Type B pancreatic cell (in vitro differentiated cells): ENCODE measurements around the gene CDYL2. TPM values are rescaled to one million over a fixed set of nuclear protein-coding genes. Genes with fewer than 3 reads are reported as not detected.

ENCODE experiments used
- DNase-seq: peaks from one replicate; pipeline ENCODE4 v3.0.0; 2021; ENCODE audit warnings: mixed read lengths; ENCODE audit not compliant: unreplicated experiment; ENCODE audit errors: extremely low spot score
- H3K27ac Mint-ChIP-seq: 2 replicates; pipeline ENCODE4 v1.8.0; 2021; ENCODE audit warnings: mild to moderate bottlenecking, mixed read lengths
- H3K27me3 Mint-ChIP-seq: 2 replicates; pipeline ENCODE4 v1.8.0; 2021; ENCODE audit warnings: mixed read lengths
- H3K36me3 Mint-ChIP-seq: 2 replicates; pipeline ENCODE4 v1.8.0; 2021; ENCODE audit warnings: mixed read lengths
- H3K4me1 Mint-ChIP-seq: one replicate; pipeline ENCODE4 v1.8.0; 2021; ENCODE audit warnings: mixed read lengths; ENCODE audit not compliant: unreplicated experiment
- H3K4me3 Mint-ChIP-seq: 2 replicates; pipeline ENCODE4 v1.8.0; 2021; ENCODE audit warnings: mild to moderate bottlenecking, mixed read lengths
- H3K9me3 Mint-ChIP-seq: 2 replicates; pipeline ENCODE4 v1.8.0; 2021; ENCODE audit warnings: mixed read lengths
- CTCF ChIP-seq: fragments of 200-600 bp; sonication (generic); conservative IDR thresholded peaks from 2 replicates; pipeline ENCODE4 v1.5.0; 2021; ENCODE audit warnings: antibody characterized with exemption, mild to moderate bottlenecking
- total RNA-seq: library from RNA; stranded (reverse); gene quantifications from 2 replicates; pipeline ENCODE4 v1.2.1, GENCODE V29; 2021; ENCODE audit warnings: low replicate concordance

The CDYL2 gene
- total RNA-seq, 1 donor from 2014 or later: 8.2 TPM

DNA sequence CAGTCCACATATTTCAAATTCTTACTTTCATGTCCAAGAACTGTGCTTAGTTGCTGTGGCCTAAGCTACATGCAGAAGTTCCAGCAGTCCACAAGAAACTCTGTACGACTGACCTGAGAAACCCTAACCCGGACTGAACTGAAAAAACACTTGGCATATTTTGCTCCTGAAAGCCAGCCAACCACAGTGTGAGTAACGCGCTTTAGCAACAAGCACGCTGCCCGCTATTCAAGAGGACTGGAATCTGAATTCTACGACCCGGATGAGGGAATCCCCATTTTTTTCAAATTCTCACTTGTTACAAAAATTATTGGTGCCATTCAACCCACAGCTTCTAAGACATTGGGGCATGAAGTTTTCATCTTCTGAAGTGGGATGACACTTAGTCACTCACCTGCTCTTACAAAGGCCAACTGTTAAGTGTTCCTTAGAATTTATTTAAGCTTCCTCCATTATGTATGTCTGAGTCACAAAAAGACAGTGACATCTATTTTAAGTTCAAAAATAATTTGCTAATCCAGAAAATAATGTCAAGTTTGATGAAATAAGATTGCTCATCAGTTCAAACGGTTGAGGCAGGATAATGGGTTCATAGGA lies 78.7 kb downstream of the CDYL2 start:
- Mint-ChIP-seq H3K36me3 (no peaks in the 10 kb centered on the region), H3K27me3 (peaks cover 5% of the 10 kb centered on the region), H3K9me3 (peaks cover 2% of the 10 kb centered on the region), H3K27ac (no peak overlapping the region), H3K4me3 (no peak overlapping the region), H3K4me1 (no peaks in the 10 kb centered on the region)
- no peak for DNase-seq
- no peak for TF ChIP-seq CTCF

DNA sequence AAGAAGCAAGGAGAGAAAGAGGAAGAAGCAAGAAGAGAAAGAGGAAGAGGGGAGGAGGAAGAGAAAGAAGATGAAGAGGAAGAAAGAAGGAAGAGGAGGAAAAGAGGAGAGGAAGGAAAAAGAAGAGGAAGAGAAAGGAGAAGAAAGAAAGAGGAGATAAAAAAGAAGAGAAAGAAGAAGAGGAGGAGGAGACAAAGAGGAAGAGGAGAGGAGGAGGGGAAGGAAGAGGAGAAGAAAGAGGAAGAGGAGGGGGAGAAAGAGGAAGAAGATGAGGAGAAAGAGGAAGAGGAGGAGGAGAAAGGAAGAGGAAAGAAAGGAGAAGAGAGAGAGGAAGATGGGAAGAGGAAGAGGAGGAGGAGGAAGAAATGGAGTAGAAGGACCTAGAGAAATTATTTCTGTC lies 80.4 kb downstream of the CDYL2 start:
- DNase-seq: no peak
- Mint-ChIP-seq H3K4me1 (no peaks in the 10 kb centered on the region), H3K9me3 (no peaks in the 10 kb centered on the region), H3K27me3 (peaks cover 5% of the 10 kb centered on the region), H3K4me3 (no peak overlapping the region), H3K27ac (no peak overlapping the region), H3K36me3 (no peaks in the 10 kb centered on the region)
- no peak for TF ChIP-seq CTCF

DNA sequence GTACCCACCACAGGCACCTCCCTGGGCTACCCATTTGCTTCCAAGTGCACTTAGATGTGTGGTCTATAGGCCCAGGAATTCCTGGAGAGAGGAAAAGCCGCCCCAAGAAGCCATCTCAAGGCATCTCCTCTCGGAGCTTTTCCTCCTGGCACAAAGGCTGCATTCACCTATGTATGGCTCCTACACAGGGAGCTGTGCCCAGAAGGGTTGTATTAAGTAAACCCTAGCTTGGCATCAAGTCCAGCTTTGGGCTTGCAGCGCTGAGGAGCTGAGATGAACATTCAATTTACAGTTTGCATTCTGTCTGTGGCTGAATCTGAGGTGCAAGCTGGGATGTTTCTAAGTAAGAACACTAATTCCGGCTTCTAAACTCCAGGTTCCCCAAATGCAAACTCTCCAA lies 81.3 kb downstream of the CDYL2 start:
- TF ChIP-seq CTCF: no peak
- no peak overlapping the region for H3K27ac Mint-ChIP-seq
- no peak overlapping the region for H3K4me3 Mint-ChIP-seq
- no peak for DNase-seq
- no peaks in the 10 kb centered on the region for H3K36me3 Mint-ChIP-seq
- peaks cover 3% of the 10 kb centered on the region for H3K4me1 Mint-ChIP-seq
- H3K9me3 Mint-ChIP-seq: no peaks in the 10 kb centered on the region
- peaks cover 5% of the 10 kb centered on the region for H3K27me3 Mint-ChIP-seq

DNA sequence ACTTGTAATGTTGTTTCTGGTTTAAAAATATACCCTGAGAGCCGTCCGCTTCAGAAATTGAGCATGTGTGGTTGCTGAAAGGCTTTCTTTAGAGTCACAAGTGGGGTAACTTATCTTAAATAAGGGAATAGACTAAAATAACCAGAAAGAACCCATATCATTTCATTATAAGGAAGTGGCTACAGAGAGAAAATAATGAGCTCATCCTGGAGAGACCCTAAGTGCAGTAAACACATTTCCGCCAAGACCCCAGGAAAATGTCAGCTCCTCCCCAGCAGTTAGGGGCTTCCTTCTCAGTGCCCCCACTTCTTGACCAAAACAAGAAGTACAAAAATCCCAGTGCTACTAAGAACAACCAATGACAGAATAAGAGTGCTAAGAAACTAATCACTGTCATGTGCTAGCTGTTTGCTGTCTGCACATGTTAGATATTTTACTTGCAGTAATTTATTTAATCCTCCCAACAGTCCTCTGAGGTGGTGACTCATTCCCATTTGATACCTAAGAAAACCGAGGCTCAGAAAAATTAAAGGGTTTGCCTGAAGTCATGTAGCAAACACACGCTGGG lies 83.5 kb downstream of the CDYL2 start:
- Mint-ChIP-seq H3K36me3 (no peaks in the 10 kb centered on the region), H3K27me3 (peaks cover 5% of the 10 kb centered on the region), H3K9me3 (no peaks in the 10 kb centered on the region), H3K4me1 (peaks cover 3% of the 10 kb centered on the region), H3K27ac (no peak overlapping the region), H3K4me3 (no peak overlapping the region)
- no peak for TF ChIP-seq CTCF
- no peak for DNase-seq

DNA sequence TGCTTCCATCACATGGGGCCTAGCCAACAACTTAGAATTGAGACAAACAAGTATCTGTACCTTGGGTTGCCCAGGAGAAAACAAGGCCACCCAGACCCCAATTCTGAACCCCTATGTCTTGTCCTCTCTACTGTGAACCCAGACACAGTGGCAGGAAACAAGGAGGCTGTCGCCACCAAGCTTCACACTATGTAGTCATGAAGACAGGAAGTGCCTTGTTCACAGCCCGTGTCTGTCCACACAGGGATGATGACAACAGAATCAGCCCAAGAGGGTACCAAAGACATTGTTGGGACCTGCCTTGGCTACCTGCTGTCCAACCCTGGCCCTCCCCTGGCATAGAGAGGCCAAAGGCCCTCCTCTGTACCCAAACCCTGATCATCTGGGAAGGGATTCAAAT lies 84.8 kb downstream of the CDYL2 start:
- Mint-ChIP-seq H3K9me3 (no peaks in the 10 kb centered on the region), H3K4me3 (no peak overlapping the region), H3K27ac (no peak overlapping the region), H3K36me3 (no peaks in the 10 kb centered on the region), H3K4me1 (peaks cover 3% of the 10 kb centered on the region), H3K27me3 (peaks cover 5% of the 10 kb centered on the region)
- no peak for TF ChIP-seq CTCF
- DNase-seq: no peak
